Neural progenitor cell (in vitro differentiated cells): Measurements from ENCODE around the gene NAA16.

Source experiments
- EZH2 ChIP-seq: fragments of 200-600 bp; sonication (generic); IDR thresholded peaks from 2 replicates; pipeline ENCODE4 v1.6.1; 2017; ENCODE audit warnings: antibody characterized with exemption, mild to moderate bottlenecking, moderate library complexity
- TF ChIP-seq, protein P1 (sequence below): fragments of 200-600 bp; sonication (generic); IDR thresholded peaks from 2 replicates; pipeline ENCODE4 v1.5.1; 2017; ENCODE audit warnings: antibody characterized with exemption, mild to moderate bottlenecking

DNA sequence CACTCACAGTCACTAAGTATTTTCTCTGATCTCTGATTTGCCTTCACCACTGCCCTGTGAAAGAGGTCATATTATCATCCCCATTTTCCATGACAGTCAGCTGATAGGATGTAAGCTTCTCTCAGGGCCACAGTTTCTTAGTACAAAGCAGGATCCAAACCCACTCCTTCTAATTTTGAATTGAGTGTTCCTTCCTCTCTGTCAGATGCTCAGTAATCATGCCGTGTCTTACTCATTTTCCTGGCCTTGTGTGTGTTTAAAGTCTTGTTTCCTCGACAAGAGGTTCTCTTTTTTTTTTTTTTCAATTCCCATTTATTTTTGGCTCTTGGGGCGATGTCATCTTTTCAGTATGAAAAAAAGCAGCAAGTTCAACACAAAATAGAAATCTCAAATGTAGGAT, 72.3 kb downstream of the NAA16 start:
- TF ChIP-seq, protein P1, sequence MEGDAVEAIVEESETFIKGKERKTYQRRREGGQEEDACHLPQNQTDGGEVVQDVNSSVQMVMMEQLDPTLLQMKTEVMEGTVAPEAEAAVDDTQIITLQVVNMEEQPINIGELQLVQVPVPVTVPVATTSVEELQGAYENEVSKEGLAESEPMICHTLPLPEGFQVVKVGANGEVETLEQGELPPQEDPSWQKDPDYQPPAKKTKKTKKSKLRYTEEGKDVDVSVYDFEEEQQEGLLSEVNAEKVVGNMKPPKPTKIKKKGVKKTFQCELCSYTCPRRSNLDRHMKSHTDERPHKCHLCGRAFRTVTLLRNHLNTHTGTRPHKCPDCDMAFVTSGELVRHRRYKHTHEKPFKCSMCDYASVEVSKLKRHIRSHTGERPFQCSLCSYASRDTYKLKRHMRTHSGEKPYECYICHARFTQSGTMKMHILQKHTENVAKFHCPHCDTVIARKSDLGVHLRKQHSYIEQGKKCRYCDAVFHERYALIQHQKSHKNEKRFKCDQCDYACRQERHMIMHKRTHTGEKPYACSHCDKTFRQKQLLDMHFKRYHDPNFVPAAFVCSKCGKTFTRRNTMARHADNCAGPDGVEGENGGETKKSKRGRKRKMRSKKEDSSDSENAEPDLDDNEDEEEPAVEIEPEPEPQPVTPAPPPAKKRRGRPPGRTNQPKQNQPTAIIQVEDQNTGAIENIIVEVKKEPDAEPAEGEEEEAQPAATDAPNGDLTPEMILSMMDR: no peak
- TF ChIP-seq EZH2: no peak
